H9 (cell line): ENCODE results near the gene HABP4. TPM values are rescaled to one million over a fixed set of nuclear protein-coding genes. Genes with fewer than 3 reads are reported as not detected.

Experiments
- DNase-seq: peaks from one replicate; pipeline ENCODE4 v3.0.0-alpha.2; 2017
- H2AFZ ChIP-seq: one replicate; pipeline ENCODE4 v1.6.1; 2013; ENCODE audit warnings: mild to moderate bottlenecking, low read length, control low read depth, moderate library complexity
- H2AK5ac ChIP-seq: 2 replicates; pipeline ENCODE4 v1.6.1; 2013; ENCODE audit warnings: low read length, control low read depth, mixed read lengths; ENCODE audit not compliant: insufficient read length
- H2BK120ac ChIP-seq: one replicate; pipeline ENCODE4 v1.6.1; 2013; ENCODE audit warnings: low read depth, mild to moderate bottlenecking, low read length, control low read depth, inconsistent platforms; ENCODE audit not compliant: poor library complexity, severe bottlenecking
- H2BK12ac ChIP-seq: 2 replicates; pipeline ENCODE4 v1.6.1; 2013; ENCODE audit warnings: low read length, control low read depth, mixed read lengths, low read depth; ENCODE audit not compliant: insufficient read length
- H2BK15ac ChIP-seq: 2 replicates; pipeline ENCODE4 v1.6.1; 2013; ENCODE audit warnings: low read depth, low read length, control low read depth
- H2BK20ac ChIP-seq: one replicate; pipeline ENCODE4 v1.6.1; 2013; ENCODE audit warnings: low read depth, mild to moderate bottlenecking, low read length, control low read depth, inconsistent platforms; ENCODE audit not compliant: poor library complexity, severe bottlenecking
- H2BK5ac ChIP-seq: 2 replicates; pipeline ENCODE4 v1.6.1; 2013; ENCODE audit warnings: low read length, control low read depth, mixed read lengths; ENCODE audit not compliant: insufficient read length
- H3K14ac ChIP-seq: 2 replicates; pipeline ENCODE4 v1.6.1; 2013; ENCODE audit warnings: low read length, control low read depth; ENCODE audit not compliant: insufficient read depth
- H3K18ac ChIP-seq: 2 replicates; pipeline ENCODE4 v1.6.1; 2013; ENCODE audit warnings: low read depth, mild to moderate bottlenecking, mixed read lengths, low read length, control low read depth; ENCODE audit not compliant: insufficient read length
- H3K23ac ChIP-seq: 2 replicates; pipeline ENCODE4 v1.6.1; 2013; ENCODE audit warnings: low read length, control low read depth, mixed read lengths, low read depth; ENCODE audit not compliant: insufficient read length
- H3K23me2 ChIP-seq: 2 replicates; pipeline ENCODE4 v1.6.1; 2013; ENCODE audit warnings: low read depth, mild to moderate bottlenecking, mixed read lengths, low read length, control low read depth; ENCODE audit not compliant: insufficient read length, poor library complexity, severe bottlenecking
- H3K27ac ChIP-seq: 2 replicates; pipeline ENCODE4 v1.5.1; 2013; ENCODE audit warnings: low read length, control low read depth, mixed read lengths, low read depth; ENCODE audit not compliant: insufficient read length
- H3K27me3 ChIP-seq: 2 replicates; pipeline ENCODE4 v1.6.1; 2013; ENCODE audit warnings: low read length, control low read depth, inconsistent platforms; ENCODE audit not compliant: insufficient read depth
- H3K4ac ChIP-seq: 2 replicates; pipeline ENCODE4 v1.6.1; 2013; ENCODE audit warnings: low read depth, mild to moderate bottlenecking, control low read depth, inconsistent platforms, low read length, moderate library complexity
- H3K4me1 ChIP-seq: 2 replicates; pipeline ENCODE4 v1.6.1; 2013; ENCODE audit warnings: low read length, control low read depth, inconsistent platforms; ENCODE audit not compliant: insufficient read depth
- H3K4me2 ChIP-seq: 2 replicates; pipeline ENCODE4 v1.6.1; 2013; ENCODE audit warnings: low read length, control low read depth, mixed read lengths; ENCODE audit not compliant: insufficient read length, insufficient read depth
- H3K56ac ChIP-seq: 2 replicates; pipeline ENCODE4 v1.6.1; 2013; ENCODE audit warnings: low read depth, mild to moderate bottlenecking, mixed read lengths, low read length, control low read depth; ENCODE audit not compliant: insufficient read length
- H3K79me1 ChIP-seq: 2 replicates; pipeline ENCODE4 v1.6.1; 2013; ENCODE audit warnings: low read depth, mild to moderate bottlenecking, moderate library complexity, low read length, control low read depth, inconsistent platforms; ENCODE audit not compliant: insufficient read depth, poor library complexity, severe bottlenecking
- H3K79me2 ChIP-seq: 2 replicates; pipeline ENCODE4 v1.6.1; 2013; ENCODE audit warnings: low read length, control low read depth, inconsistent platforms; ENCODE audit not compliant: insufficient read depth
- H3K9ac ChIP-seq: 2 replicates; pipeline ENCODE4 v1.6.1; 2013; ENCODE audit warnings: low read length, control low read depth, mixed read lengths; ENCODE audit not compliant: insufficient read length; ENCODE audit errors: extremely low read depth
- H3K9me3 ChIP-seq: one replicate; pipeline ENCODE4 v1.6.1; 2013; ENCODE audit warnings: low read depth, low read length, inconsistent platforms; ENCODE audit not compliant: control insufficient read depth
- H3T11ph ChIP-seq: one replicate; pipeline ENCODE4 v1.6.1; 2013; ENCODE audit warnings: mild to moderate bottlenecking, low read length, control low read depth, inconsistent platforms
- H4K20me1 ChIP-seq: one replicate; pipeline ENCODE4 v1.6.1; 2013; ENCODE audit not compliant: control insufficient read depth, insufficient read length, insufficient read depth
- H4K5ac ChIP-seq: 2 replicates; pipeline ENCODE4 v1.6.1; 2013; ENCODE audit warnings: low read depth, mild to moderate bottlenecking, mixed read lengths, low read length, control low read depth; ENCODE audit not compliant: insufficient read length
- H4K8ac ChIP-seq: replicated peaks from 2 replicates; pipeline ENCODE4 v1.6.1; 2013; ENCODE audit warnings: low read length, control low read depth, mixed read lengths, low read depth; ENCODE audit not compliant: insufficient read length
- H4K91ac ChIP-seq: 2 replicates; pipeline ENCODE4 v1.6.1; 2013; ENCODE audit warnings: low read depth, mild to moderate bottlenecking, moderate library complexity, mixed read lengths, low read length, control low read depth; ENCODE audit not compliant: insufficient read length
- H3K27ac Mint-ChIP-seq, 3 experiments: 2 replicates in 2 of 3; 3 replicates in 1 of 3; pipeline ENCODE4 v1.8.0; 2020 to 2021; ENCODE audit warnings: mixed read lengths in 3 of 3, mild to moderate bottlenecking in 1 of 3, moderate library complexity in 1 of 3
- H3K27me3 Mint-ChIP-seq: 2 replicates; pipeline ENCODE4 v1.8.0; 2021; ENCODE audit warnings: low read depth, mild to moderate bottlenecking, moderate library complexity, mixed read lengths
- H3K36me3 Mint-ChIP-seq, 3 experiments: 2 replicates in 2 of 3; 3 replicates in 1 of 3; pipeline ENCODE4 v1.8.0; 2020 to 2021; ENCODE audit warnings: low read depth in 3 of 3, mixed read lengths in 3 of 3; ENCODE audit not compliant: insufficient read depth in 1 of 3
- H3K4me1 Mint-ChIP-seq, 2 experiments: 2 replicates each; pipeline ENCODE4 v1.8.0; 2020; ENCODE audit warnings: mixed read lengths in 2 of 2
- H3K4me3 Mint-ChIP-seq, 2 experiments: 2 replicates in 1 of 2; 3 replicates in 1 of 2; pipeline ENCODE4 v1.8.0; 2020 to 2021; ENCODE audit warnings: mild to moderate bottlenecking in 2 of 2, mixed read lengths in 2 of 2, moderate library complexity in 1 of 2
- H3K9me3 Mint-ChIP-seq, 2 experiments: 2 replicates in 1 of 2; 3 replicates in 1 of 2; pipeline ENCODE4 v1.8.0; 2020; ENCODE audit warnings: mild to moderate bottlenecking in 2 of 2, mixed read lengths in 2 of 2, moderate library complexity in 1 of 2
- WGBS: extraction: QIAGEN DNeasy Blood & Tissue Kit; methylation state at CpG from one replicate; pipeline ENCODE4 v1.1.7; 2013; ENCODE audit warnings: missing lambda C conversion rate, low lambda C conversion rate, mixed read lengths; ENCODE audit not compliant: insufficient read length; ENCODE audit errors: extremely low coverage; 5-methylcytosine and 5-hydroxymethylcytosine counted together
- total RNA-seq: library from RNA; stranded (reverse); gene quantifications from 2 replicates; pipeline ENCODE4 v1.2.1, GENCODE V29; 2021
- TF ChIP-seq, protein P1 (sequence below): fragments of 200-600 bp; sonication (generic); conservative IDR thresholded peaks from 3 replicates; pipeline ENCODE4 v1.8.0; 2021; ENCODE audit warnings: antibody characterized with exemption, mild to moderate bottlenecking

Gene HABP4
- total RNA-seq, 1 experiment from 2014 or later, result 7.5 TPM

DNA sequence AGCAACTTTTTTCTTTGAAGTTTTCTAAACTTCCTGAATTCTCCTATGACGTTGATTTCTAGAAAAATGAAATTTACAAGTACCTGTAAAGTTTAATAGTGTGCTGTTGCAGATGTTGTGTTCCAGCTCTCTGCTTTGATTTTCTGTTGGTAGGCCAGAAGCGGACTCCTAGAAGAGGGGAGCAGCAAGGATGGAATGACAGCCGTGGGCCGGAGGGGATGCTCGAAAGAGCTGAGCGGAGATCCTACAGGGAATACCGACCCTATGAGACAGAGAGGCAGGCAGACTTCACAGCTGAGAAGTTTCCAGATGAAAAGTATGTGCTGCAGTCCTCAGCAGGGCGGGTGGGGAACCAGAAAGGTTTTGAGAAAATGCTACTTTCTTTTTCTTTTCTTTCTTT is 8.3 kb downstream of the HABP4 start:
- no peak overlapping the region for H2BK120ac ChIP-seq
- Mint-ChIP-seq H3K4me3 (no peak overlapping the region), H3K27me3 (no peaks in the 10 kb centered on the region), H3K36me3 (peaks cover 4 to 14% (median 8%) of the 10 kb centered on the region in 3 experiments; a peak in 6 of 7 replicates), H3K27ac (peak overlapping the region in 2 of 3 experiments; percentile 8 to 89; a peak in 3 of 7 replicates), H3K4me1 (peaks cover 20 to 29% of the 10 kb centered on the region in 2 experiments), H3K9me3 (no peaks in the 10 kb centered on the region)
- H2BK20ac ChIP-seq, result no peak overlapping the region
- DNase-seq, result no peak
- H3K27ac ChIP-seq, result no peak overlapping the region
- no peak overlapping the region for H3K18ac ChIP-seq
- no peak overlapping the region for H3K23ac ChIP-seq
- H2AK5ac ChIP-seq, result no peak overlapping the region
- H2AFZ ChIP-seq, result no peak overlapping the region
- WGBS, result no CpG with 5 or more reads among the region's 8 CpGs
- no peak overlapping the region for H4K91ac ChIP-seq
- H3K27me3 ChIP-seq, result no peaks in the 10 kb centered on the region
- H3K56ac ChIP-seq, result no peak overlapping the region
- H3K14ac ChIP-seq, result no peak overlapping the region
- H3K9me3 ChIP-seq, result no peaks in the 10 kb centered on the region
- no peak overlapping the region for H4K8ac ChIP-seq
- TF ChIP-seq, protein P1, sequence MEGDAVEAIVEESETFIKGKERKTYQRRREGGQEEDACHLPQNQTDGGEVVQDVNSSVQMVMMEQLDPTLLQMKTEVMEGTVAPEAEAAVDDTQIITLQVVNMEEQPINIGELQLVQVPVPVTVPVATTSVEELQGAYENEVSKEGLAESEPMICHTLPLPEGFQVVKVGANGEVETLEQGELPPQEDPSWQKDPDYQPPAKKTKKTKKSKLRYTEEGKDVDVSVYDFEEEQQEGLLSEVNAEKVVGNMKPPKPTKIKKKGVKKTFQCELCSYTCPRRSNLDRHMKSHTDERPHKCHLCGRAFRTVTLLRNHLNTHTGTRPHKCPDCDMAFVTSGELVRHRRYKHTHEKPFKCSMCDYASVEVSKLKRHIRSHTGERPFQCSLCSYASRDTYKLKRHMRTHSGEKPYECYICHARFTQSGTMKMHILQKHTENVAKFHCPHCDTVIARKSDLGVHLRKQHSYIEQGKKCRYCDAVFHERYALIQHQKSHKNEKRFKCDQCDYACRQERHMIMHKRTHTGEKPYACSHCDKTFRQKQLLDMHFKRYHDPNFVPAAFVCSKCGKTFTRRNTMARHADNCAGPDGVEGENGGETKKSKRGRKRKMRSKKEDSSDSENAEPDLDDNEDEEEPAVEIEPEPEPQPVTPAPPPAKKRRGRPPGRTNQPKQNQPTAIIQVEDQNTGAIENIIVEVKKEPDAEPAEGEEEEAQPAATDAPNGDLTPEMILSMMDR, result no peak
- H3K79me2 ChIP-seq, result no peaks in the 10 kb centered on the region
- no peak overlapping the region for H4K5ac ChIP-seq
- H2BK15ac ChIP-seq, result no peak overlapping the region
- no peak overlapping the region for H3K4ac ChIP-seq
- H2BK12ac ChIP-seq, result no peak overlapping the region
- H3K4me1 ChIP-seq, result no peaks in the 10 kb centered on the region; the same call in 1 of the 2 replicates
- H3K9ac ChIP-seq, result no peak overlapping the region
- no peaks in the 10 kb centered on the region for H3K79me1 ChIP-seq
- no peaks in the 10 kb centered on the region for H3K23me2 ChIP-seq
- H3T11ph ChIP-seq, result no peak overlapping the region
- H2BK5ac ChIP-seq, result no peak overlapping the region
- H3K4me2 ChIP-seq, result no peak overlapping the region
- H4K20me1 ChIP-seq, result no peaks in the 10 kb centered on the region
